ENCODE data around the gene CDC42BPG.

The CDC42BPG gene

DNA sequence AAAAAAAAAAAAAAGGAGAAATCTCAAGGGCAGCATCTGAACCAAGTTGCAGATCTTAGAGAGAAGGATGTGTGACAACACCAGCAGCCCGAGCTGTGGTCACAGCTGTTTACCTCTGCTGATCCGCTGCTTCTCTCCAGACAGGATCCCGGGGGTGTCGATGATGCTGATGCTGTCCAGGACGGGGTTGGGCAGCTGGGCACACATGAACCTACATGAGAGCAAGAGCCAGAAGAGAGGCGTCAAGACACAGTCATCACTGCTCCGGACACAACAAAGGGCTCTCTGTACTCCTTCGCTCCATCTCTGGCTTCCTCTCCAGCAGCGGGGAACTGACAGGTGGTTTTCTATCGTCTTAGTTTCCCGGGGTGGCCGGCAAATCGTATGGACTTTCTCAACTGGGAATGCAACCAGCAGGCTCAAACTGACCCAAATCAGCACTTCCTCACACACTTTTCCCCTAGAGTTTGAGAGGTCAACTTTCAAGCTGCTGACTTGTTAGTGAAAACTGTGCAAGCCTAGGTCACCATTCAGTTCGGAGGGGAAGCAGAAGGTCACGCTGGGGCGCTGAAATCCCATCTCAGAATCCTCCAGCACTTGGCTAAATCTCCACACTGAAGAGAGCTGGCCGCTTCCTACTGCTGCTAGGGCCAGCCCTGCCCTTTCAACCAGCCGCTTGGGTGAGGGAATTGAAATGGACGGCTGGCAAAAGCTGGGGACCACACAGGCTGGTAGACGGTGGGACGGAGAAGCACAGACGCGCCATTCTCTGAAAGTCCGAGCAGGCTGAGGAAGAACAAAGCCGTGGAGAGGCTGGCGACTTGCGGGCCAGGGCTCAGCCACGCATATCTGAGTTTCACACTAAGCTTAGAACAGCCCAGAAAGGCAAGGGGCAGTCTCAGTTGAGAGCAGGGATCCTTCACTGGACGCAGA is 30.1 kb upstream of the CDC42BPG start:
- no peak overlapping the region for H3K4me3 ChIP-seq (ENCODE audit: control insufficient read depth, low read depth, low read length)

GRCh38 chr11:64872790-64873488 is 28.5 kb upstream of the CDC42BPG start:
- no peak for DNase-seq (ENCODE audit: low read depth)
- H3K4me3 ChIP-seq (ENCODE audit: control insufficient read depth, low read depth, low read length), result no peak overlapping the region
- TF ChIP-seq CTCF (conservative IDR thresholded peaks at IDR 0.05; ENCODE audit: control insufficient read depth, insufficient read depth, low read depth, low read length), result no peak

More for the DNA sequence above, 30.1 kb upstream of the CDC42BPG start:
- no peak for DNase-seq (ENCODE audit: low read depth)
- TF ChIP-seq CTCF (conservative IDR thresholded peaks at IDR 0.05; ENCODE audit: control insufficient read depth, insufficient read depth, low read depth, low read length), result no peak

DNA sequence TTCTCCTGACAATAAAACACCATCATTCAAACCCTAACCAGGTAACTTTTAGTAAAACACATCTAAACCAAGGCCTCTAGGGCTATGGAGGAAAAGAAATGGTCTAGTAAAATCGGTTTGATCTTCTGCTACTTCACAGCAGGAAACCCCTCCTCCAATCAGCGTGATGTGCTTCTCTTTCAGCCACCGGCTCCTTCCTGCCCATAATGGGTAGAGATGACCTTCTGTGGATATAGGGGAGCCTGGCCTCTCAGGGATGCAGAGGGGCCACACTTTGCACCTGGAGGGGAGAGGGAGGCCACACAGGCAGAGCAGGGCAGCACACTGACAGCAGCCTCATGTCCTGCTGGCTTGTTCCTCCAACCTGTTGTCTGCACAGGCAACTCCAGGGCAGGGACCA is 27.0 kb upstream of the CDC42BPG start:
- no peak for TF ChIP-seq CTCF (conservative IDR thresholded peaks at IDR 0.05; ENCODE audit: control insufficient read depth, insufficient read depth, low read depth, low read length)
- H3K4me3 ChIP-seq (ENCODE audit: control insufficient read depth, low read depth, low read length), result no peak overlapping the region
- DNase-seq (ENCODE audit: low read depth), result no peak

GRCh38 chr11:64870893-64871466 is 26.5 kb upstream of the CDC42BPG start:
- DNase-seq (ENCODE audit: low read depth), result no peak
- TF ChIP-seq CTCF (conservative IDR thresholded peaks at IDR 0.05; ENCODE audit: control insufficient read depth, insufficient read depth, low read depth, low read length), result no peak
- H3K4me3 ChIP-seq (ENCODE audit: control insufficient read depth, low read depth, low read length), result no peak overlapping the region

DNA sequence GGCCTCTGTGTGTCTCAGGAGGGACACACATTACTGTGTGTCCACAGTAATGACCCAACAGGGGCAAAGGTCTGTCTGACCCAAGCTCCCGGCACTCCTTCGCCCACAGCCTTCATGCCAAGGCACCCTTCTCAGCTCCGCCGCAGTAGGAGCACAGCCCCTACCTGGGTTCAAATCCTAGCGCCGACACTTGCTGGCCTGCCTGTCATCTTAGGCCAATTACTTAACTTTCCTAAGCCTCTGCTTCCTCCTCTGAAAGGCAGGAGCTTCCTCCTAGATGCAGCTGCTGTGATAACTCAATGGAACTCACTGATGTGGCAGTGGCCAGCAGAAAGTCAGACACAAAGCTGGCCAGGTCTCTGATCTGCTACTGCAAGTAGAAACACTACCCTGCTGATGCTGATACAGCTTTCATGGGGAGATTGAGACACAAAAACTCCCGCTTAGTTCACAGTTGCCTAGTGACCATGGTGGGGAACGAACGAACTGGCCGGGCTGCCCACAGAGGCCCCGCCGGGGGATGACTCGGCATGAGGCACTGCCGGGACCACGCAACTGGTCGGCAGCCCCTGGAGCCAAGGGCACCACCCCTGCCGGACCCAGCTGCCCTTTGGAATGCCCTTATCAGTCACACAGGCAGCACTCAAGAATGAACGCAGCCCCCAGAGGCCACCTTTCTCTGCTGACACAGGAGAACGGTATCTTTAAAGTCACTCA is 25.9 kb upstream of the CDC42BPG start:
- peak; percentile 81 for DNase-seq (ENCODE audit: low read depth)
- no peak for TF ChIP-seq CTCF (conservative IDR thresholded peaks at IDR 0.05; ENCODE audit: control insufficient read depth, insufficient read depth, low read depth, low read length)
- H3K4me3 ChIP-seq (ENCODE audit: control insufficient read depth, low read depth, low read length), result no peak overlapping the region

- DNase-seq (ENCODE audit: low read depth), result no peak
- TF ChIP-seq CTCF (conservative IDR thresholded peaks at IDR 0.05; ENCODE audit: control insufficient read depth, insufficient read depth, low read depth, low read length), result peak; percentile 25
- H3K4me3 ChIP-seq (ENCODE audit: control insufficient read depth, low read depth, low read length), result no peak overlapping the region
These were observed 25.2 kb upstream of the CDC42BPG start for GRCh38 chr11:64869571-64870175.
